WI38 (cell line): ENCODE results near the gene NEK7.

ENCODE experiments used
- H3K4me3 ChIP-seq: 2 replicates; pipeline ENCODE4 v1.5.1; 2011; ENCODE audit warnings: low read depth, mild to moderate bottlenecking, control low read depth, low read length
- TF ChIP-seq, protein P1 (sequence below): IDR thresholded peaks from 2 replicates; pipeline ENCODE4 v1.5.1; 2012; ENCODE audit warnings: low read depth, mild to moderate bottlenecking, control low read depth, low read length

NEK7 gene

DNA sequence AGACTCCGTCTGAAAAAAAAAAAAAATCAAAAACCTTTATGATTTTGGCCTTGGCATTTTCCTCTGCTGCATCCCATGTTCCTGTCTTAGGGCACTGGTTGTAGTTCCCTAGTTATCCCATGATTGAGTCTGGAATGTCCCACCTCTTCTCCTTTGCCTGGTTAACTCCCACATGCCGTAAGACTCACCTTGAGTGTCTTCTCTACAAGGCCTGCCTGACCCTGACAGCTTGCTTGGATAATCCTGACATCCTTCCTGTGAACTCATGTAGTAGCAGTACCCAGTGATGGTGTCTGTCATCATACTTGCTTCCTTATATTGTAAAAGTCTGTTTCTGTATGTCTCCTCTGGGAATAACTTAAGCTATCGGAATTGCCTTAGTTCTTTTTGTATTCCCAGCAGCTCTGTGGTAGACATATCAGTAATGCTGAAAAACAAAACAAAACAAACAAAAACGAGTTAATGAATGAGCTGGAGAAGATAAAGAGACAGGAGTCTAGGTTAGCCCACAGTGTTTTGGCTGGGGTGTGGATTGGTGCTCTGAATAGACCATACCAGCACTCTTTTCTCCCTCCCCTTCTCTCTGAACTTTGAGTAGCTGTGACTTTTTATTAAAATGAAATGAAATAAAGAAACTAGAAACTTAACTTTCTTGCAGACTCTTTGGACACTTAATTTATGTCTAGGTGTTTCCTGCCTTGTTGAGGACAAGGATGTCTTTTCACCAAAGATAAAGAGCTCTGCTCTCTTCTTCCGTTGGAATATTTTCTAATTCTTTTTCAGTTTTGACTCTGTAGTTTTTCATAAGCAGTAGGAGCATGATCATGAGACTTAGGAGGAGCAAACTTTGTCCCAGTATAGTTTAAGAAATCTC is 15.1 kb downstream of the NEK7 start:
- TF ChIP-seq, protein P1, sequence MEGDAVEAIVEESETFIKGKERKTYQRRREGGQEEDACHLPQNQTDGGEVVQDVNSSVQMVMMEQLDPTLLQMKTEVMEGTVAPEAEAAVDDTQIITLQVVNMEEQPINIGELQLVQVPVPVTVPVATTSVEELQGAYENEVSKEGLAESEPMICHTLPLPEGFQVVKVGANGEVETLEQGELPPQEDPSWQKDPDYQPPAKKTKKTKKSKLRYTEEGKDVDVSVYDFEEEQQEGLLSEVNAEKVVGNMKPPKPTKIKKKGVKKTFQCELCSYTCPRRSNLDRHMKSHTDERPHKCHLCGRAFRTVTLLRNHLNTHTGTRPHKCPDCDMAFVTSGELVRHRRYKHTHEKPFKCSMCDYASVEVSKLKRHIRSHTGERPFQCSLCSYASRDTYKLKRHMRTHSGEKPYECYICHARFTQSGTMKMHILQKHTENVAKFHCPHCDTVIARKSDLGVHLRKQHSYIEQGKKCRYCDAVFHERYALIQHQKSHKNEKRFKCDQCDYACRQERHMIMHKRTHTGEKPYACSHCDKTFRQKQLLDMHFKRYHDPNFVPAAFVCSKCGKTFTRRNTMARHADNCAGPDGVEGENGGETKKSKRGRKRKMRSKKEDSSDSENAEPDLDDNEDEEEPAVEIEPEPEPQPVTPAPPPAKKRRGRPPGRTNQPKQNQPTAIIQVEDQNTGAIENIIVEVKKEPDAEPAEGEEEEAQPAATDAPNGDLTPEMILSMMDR, result no peak
- H3K4me3 ChIP-seq, result no peak overlapping the region

DNA sequence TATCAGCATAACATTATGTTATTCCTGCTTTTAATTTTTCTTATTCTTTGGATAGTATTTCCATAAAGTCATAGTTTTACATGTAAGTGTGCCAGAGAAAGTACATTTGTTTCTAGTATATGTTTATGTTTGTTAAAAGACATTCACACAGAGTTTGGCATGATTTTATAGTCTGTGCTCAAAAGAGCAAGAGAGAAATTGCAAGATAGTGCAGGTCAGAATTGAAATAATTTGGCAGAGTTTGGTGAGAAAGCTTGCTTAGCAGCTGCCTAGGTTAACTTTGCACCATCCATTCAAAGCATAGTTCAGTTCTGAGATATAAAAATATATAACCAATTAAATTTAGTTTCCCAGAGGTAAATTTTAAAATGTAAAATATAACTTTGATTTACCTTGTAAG is 17.0 kb downstream of the NEK7 start:
- H3K4me3 ChIP-seq, result no peak overlapping the region
- TF ChIP-seq, protein P1, result no peak

DNA sequence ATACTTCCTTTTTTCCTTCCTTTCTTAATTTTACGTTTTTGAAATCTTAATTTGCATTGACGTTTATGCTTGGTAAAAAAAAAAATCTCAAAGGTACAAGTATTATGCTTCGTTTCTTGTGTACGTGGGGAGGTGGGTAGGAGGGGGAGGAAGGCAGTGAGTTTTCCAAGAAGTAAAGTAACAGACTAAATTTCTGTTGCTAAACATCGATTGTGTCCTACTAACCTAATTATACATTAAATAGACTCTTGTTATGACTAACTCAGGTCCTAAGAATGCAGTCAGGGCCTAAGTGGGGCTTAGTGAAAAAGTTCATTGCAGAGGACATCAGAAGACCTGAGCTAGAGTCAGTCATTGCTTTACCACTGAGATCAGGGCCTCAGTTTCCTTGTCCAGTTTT is 17.5 kb downstream of the NEK7 start:
- TF ChIP-seq, protein P1, result no peak
- H3K4me3 ChIP-seq, result no peak overlapping the region

DNA sequence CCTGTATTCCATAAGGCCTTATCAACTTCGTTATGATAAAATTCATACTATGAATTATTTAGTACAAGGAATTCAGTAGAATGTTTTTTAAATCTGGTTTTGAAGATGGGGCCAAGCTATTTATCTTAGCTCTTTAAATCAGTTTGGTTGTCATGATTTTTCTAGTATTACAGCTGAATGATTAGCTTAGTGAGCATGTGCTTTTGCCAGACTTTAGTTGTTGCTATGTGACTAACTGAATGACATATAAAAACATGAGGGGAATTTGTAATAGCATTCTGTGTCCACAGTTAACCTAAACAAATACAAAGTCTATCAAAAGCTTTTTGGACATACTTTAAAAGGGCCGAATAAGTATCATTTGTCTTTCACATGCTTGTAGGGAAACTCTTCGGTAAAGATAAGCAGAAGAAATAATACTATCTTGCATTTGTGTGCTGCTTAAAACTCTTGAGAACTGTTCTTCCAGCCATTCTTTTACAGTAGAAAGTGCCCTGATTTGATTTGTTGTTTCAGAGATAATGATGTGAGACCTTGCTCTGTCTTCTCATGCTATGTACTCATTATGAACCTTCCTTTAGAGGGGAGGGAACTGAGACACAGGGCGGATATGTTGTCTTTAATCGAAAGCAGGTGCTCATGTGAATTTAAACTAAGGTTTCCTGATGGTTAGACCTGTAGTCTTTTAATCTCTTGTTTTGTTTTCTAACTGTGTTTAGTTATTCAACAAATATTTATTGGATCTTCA is 18.8 kb downstream of the NEK7 start:
- TF ChIP-seq, protein P1, result no peak
- no peak overlapping the region for H3K4me3 ChIP-seq

DNA sequence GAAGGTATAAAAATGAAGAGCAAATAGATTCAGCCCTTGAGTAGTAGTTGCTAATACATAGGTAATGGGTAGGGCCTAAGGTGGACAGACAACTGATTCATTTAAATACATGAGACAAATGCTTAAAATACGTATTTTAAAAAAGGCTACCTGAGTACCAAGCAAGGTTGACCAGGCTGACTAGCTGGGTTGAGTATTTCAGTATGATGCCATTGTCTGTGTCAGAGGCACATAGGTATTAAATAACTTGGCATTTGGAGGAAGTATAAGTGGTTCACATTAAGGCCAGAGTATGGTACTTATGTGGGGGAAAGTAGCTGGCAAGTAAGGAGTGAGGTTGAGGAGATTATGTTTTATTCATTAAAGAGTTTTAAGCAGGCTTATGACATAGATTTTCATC is 19.4 kb downstream of the NEK7 start:
- no peak overlapping the region for H3K4me3 ChIP-seq
- TF ChIP-seq, protein P1, result no peak

DNA sequence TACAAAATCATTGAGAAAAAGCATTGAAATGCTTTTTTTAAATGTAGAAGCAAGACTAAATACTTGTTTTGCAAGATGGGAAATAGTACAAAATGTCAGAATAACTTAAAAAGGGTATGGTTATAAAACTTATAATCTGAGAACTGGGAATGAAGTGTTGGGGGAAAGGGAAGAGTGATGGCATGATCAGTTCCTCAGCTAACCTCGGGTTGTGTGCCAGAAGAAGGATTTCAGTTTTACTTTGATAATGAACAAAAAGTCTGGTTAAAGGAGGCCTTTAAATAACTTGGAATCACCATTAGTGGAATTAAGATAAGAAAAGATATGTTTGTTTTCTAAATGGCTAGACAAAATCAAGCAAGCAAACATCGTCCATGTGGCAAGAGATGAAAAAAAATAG is 20.7 kb downstream of the NEK7 start:
- no peak overlapping the region for H3K4me3 ChIP-seq
- TF ChIP-seq, protein P1, result no peak

DNA sequence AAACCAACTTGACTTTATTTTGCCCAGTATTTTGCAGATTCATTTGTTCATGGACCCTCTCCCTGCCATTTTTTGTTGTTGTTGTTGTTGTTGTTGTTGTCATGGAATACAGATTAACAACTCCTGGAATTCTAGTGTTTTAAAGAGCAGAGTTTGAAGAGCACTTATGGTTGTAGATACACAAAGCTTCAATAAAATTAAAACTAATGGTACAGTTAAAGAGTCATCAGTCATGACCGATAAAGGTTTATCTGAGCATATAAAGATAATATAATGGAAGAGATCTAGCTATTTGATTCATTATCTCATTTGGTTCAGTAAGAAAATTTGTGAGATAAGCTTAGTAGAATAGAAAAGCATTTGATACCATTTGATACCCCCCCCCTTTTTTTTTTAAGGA is 21.8 kb downstream of the NEK7 start:
- TF ChIP-seq, protein P1, result no peak
- no peak overlapping the region for H3K4me3 ChIP-seq
